IMR-90 (cell line): ENCODE measurements around the gene KBTBD4. TPM values are rescaled to one million over a fixed set of nuclear protein-coding genes. Genes with fewer than 3 reads are reported as not detected.
A peak's percentile ranks its signal among the peaks of the same experiment; 100 is the strongest.

Experiments
- ATAC-seq: fragments of 200-7000 bp; cut with Tn5 transposase; 2 replicates; pipeline ENCODE4 v1.9.1; 2020; ENCODE audit warnings: low read depth, mild to moderate bottlenecking, moderate library complexity
- BruUV-seq: library from RNA; stranded (reverse); fragments of 400-500 nt; replicated peaks from 2 replicates; lab custom pipeline; 2021; lab: Mats Ljungman, UMichigan
- CTCF ChIA-PET: fragments of 300-600 bp; formaldehyde crosslinking; extraction: SDS; loops from one replicate; lab custom pipeline; 2021; ENCODE audit warnings: antibody characterized with exemption; lab: Yijun Ruan, JAX
- POLR2A ChIA-PET: fragments of 300-600 bp; sonication (Branson Sonifier 250); formaldehyde crosslinking; loops from one replicate; lab custom pipeline; 2022; ENCODE audit warnings: antibody characterized with exemption; ENCODE audit not compliant: unreplicated experiment; lab: Charles Lee
- DNase-seq: peaks from one replicate; pipeline ENCODE4 v3.0.0; 2013
- H2AFZ ChIP-seq: replicated peaks from 2 replicates; pipeline ENCODE3; 2013; ENCODE audit warnings: low read length, mild to moderate bottlenecking; ENCODE audit not compliant: poor library complexity
- H2AK5ac ChIP-seq: 2 replicates; pipeline ENCODE4 v1.6.1; 2013; ENCODE audit warnings: low read depth, low read length, inconsistent platforms
- H2AK9ac ChIP-seq: replicated peaks from 2 replicates; pipeline ENCODE3; 2013; ENCODE audit warnings: mild to moderate bottlenecking, low read depth, low read length, moderate library complexity; ENCODE audit not compliant: poor library complexity
- H2BK120ac ChIP-seq: 2 replicates; pipeline ENCODE4 v1.6.1; 2013; ENCODE audit warnings: low read depth, low read length, inconsistent platforms
- H2BK15ac ChIP-seq: 3 replicates; pipeline ENCODE4 v1.6.1; 2013; ENCODE audit warnings: low read depth, low read length, inconsistent platforms
- H2BK20ac ChIP-seq: 2 replicates; pipeline ENCODE4 v1.6.1; 2013; ENCODE audit warnings: low read depth, mild to moderate bottlenecking, inconsistent platforms, low read length, moderate library complexity
- H2BK5ac ChIP-seq: 2 replicates; pipeline ENCODE4 v1.6.1; 2013; ENCODE audit warnings: mild to moderate bottlenecking, low read depth, low read length, inconsistent platforms; ENCODE audit not compliant: poor library complexity, severe bottlenecking
- H3K14ac ChIP-seq: replicated peaks from 2 replicates; pipeline ENCODE4 v1.6.1; 2013; ENCODE audit warnings: low read depth, low read length, inconsistent platforms
- H3K18ac ChIP-seq: 2 replicates; pipeline ENCODE4 v1.6.1; 2013; ENCODE audit warnings: low read depth, low read length, control low read depth
- H3K23ac ChIP-seq: 2 replicates; pipeline ENCODE4 v1.6.1; 2013; ENCODE audit warnings: low read depth, low read length, inconsistent platforms
- H3K27ac ChIP-seq: 2 replicates; pipeline ENCODE4 v1.5.1; 2013; ENCODE audit warnings: mild to moderate bottlenecking, control low read depth, low read length; ENCODE audit not compliant: insufficient read depth
- H3K27me3 ChIP-seq: 2 replicates; pipeline ENCODE4 v1.6.1; 2013; ENCODE audit warnings: low read length; ENCODE audit not compliant: control insufficient read depth, insufficient read depth
- H3K36me3 ChIP-seq: 2 replicates; pipeline ENCODE4 v1.6.1; 2013; ENCODE audit warnings: low read length, mixed read lengths; ENCODE audit not compliant: control insufficient read depth, insufficient read depth
- H3K4ac ChIP-seq: 2 replicates; pipeline ENCODE4 v1.6.1; 2013; ENCODE audit warnings: low read depth, low read length, inconsistent platforms
- H3K4me1 ChIP-seq: 2 replicates; pipeline ENCODE4 v1.6.1; 2013; ENCODE audit warnings: low read length, mixed read lengths; ENCODE audit not compliant: control insufficient read depth, insufficient read depth
- H3K4me2 ChIP-seq: 2 replicates; pipeline ENCODE4 v1.6.1; 2013; ENCODE audit warnings: low read depth, mild to moderate bottlenecking, control low read depth, low read length, moderate library complexity
- H3K4me3 ChIP-seq: 2 replicates; pipeline ENCODE4 v1.5.1; 2013; ENCODE audit warnings: low read depth, mild to moderate bottlenecking, control low read depth, low read length, moderate library complexity; ENCODE audit not compliant: insufficient read depth
- H3K56ac ChIP-seq: 2 replicates; pipeline ENCODE4 v1.6.1; 2013; ENCODE audit warnings: low read length, inconsistent platforms; ENCODE audit not compliant: insufficient read depth; ENCODE audit errors: extremely low read depth
- H3K79me1 ChIP-seq, 2 experiments: 2 replicates each; pipeline ENCODE4 v1.6.1; 2013; ENCODE audit warnings: low read length in 2 of 2, inconsistent platforms in 1 of 2, low read depth in 1 of 2
- H3K9ac ChIP-seq: 2 replicates; pipeline ENCODE4 v1.6.1; 2013; ENCODE audit warnings: low read depth, low read length, control low read depth
- H3K9me1 ChIP-seq: 2 replicates; pipeline ENCODE4 v1.6.1; 2013; ENCODE audit warnings: low read length, inconsistent platforms; ENCODE audit not compliant: insufficient read depth
- H3K9me3 ChIP-seq: 2 replicates; pipeline ENCODE4 v1.6.1; 2013; ENCODE audit warnings: low read length; ENCODE audit not compliant: control insufficient read depth, insufficient read depth
- H4K20me1 ChIP-seq: 2 replicates; pipeline ENCODE4 v1.6.1; 2013; ENCODE audit warnings: low read length, inconsistent platforms; ENCODE audit not compliant: insufficient read depth
- H4K5ac ChIP-seq: 2 replicates; pipeline ENCODE4 v1.6.1; 2013; ENCODE audit warnings: mild to moderate bottlenecking, low read depth, low read length, control low read depth
- H4K8ac ChIP-seq, 2 experiments: 2 replicates each; pipeline ENCODE4 v1.6.1; 2013; ENCODE audit warnings: low read depth in 2 of 2, low read length in 2 of 2, control low read depth in 1 of 2, inconsistent platforms in 1 of 2
- H4K91ac ChIP-seq: 2 replicates; pipeline ENCODE4 v1.6.1; 2013; ENCODE audit warnings: low read depth, low read length, inconsistent platforms; ENCODE audit not compliant: insufficient read depth
- RAD21 ChIP-seq: IDR thresholded peaks from 2 replicates; pipeline ENCODE4 v1.6.1; 2012; ENCODE audit warnings: low read length, improper control_type of control experiment
- WGBS, 2 experiments: methylation state at CpG; one replicate each; pipeline versions ENCODE4 v1.1.5 to v1.1.7; 2013; ENCODE audit warnings: missing lambda C conversion rate in 2 of 2; ENCODE audit not compliant: insufficient read length in 1 of 2; ENCODE audit errors: extremely low coverage in 2 of 2; 5-methylcytosine and 5-hydroxymethylcytosine counted together
- dilution Hi-C: fragments of 300-500 bp; cut with HindIII; formaldehyde crosslinking; loops from one replicate; pipeline ENCODE4 v1.14.3; 2018; ENCODE audit warnings: low sequenced_read_pairs; ENCODE audit not compliant: unreplicated experiment
- in situ Hi-C: fragments of 300-500 bp; cut with MboI; formaldehyde crosslinking; loops from 3 replicates; pipeline ENCODE4 v1.14.3; 2019; ENCODE audit warnings: low sequenced_read_pairs, inconsistent platforms, mixed read lengths
- intact Hi-C: fragments of 100-400 bp; cut with micrococcal nuclease; formaldehyde crosslinking; loops from 2 replicates; pipeline ENCODE4 v1.10.0; 2022
- polyA plus RNA-seq, 3 experiments: library from polyadenylated mRNA; depleted of rRNA; stranded (reverse); fragments of >200 nt; gene quantifications; 2 replicates each; pipeline ENCODE4 v1.2.3, GENCODE V29; 2012; ENCODE audit warnings: low replicate concordance in 1 of 3
- total RNA-seq: library from RNA; depleted of rRNA; stranded (reverse); fragments of >200 nt; gene quantifications from 2 replicates; pipeline ENCODE4 v1.2.3, GENCODE V29; 2012

The KBTBD4 gene
- total and polyA plus RNA-seq, 2 of the 4 experiments (the other 2 are of a cell fraction), result 14.9 to 41.6 TPM

- H2BK120ac ChIP-seq, result peak overlapping the region; percentile 54; the same call in 1 of the 2 replicates
- no peak for TF ChIP-seq RAD21
- peak overlapping the region; percentile 69 for H4K5ac ChIP-seq
- BruUV-seq, result no TSS peak
- H2AFZ ChIP-seq, result peak overlapping the region; percentile 97
- H3K4ac ChIP-seq, result peak overlapping the region; percentile 66
- peak overlapping the region; percentile 27; the same call in 1 of the 2 replicates for H2BK20ac ChIP-seq
- dilution Hi-C loops, result no loop called here
- H2AK9ac ChIP-seq, result peak overlapping the region; percentile 97
- H3K79me1 ChIP-seq, result peaks cover 0 to 40% of the 10 kb centered on the region in 2 experiments; a peak in 2 of 4 replicates
- H3K56ac ChIP-seq, result peak overlapping the region; percentile 25; the same call in 1 of the 2 replicates
- peak overlapping the region; percentile 14 for H2BK5ac ChIP-seq
- peak overlapping the region; percentile 72; the same call in 1 of the 2 replicates for H3K23ac ChIP-seq
- peak overlapping the region; percentile 69 for H3K9ac ChIP-seq
- no peak overlapping the region; the same call in 1 of the 2 replicates for H3K18ac ChIP-seq
- no peaks in the 10 kb centered on the region for H3K27me3 ChIP-seq
- no peaks in the 10 kb centered on the region for H3K9me3 ChIP-seq
- H4K8ac ChIP-seq, result peak overlapping the region; percentile 58 to 76; a peak in 3 of 4 replicates
- H3K14ac ChIP-seq, result peak overlapping the region; percentile 79
- WGBS, 2 experiments, result no CpG with 5 or more reads among the region's 9 CpGs
- peaks cover 6% of the 10 kb centered on the region for H3K9me1 ChIP-seq
- peaks cover 40% of the 10 kb centered on the region for H4K20me1 ChIP-seq
- H3K27ac ChIP-seq, result peak overlapping the region; percentile 37
- ChIA-PET POLR2A (interaction anchor here (0.5 to 0.7 kb wide), 2 partner anchors 33 to 54 kb away, joined by 3 to 5 read pairs; no protein-coding TSS in a partner anchor), CTCF (interaction anchor here (0.6 to 1.2 kb wide), 3 partner anchors 9 to 60 kb away, joined by 3 to 4 read pairs (median 4); partner anchors contain the start of gene PTPMT1)
- peak; percentile 27 for ATAC-seq
- no peak for DNase-seq
- intact Hi-C loops, result loop anchor here (1.0 kb wide), 1 partner anchor 54 kb away; no protein-coding TSS in a partner anchor
- peak overlapping the region; percentile 72 for H4K91ac ChIP-seq
- peak overlapping the region; percentile 74 for H3K4me2 ChIP-seq
- peaks cover 3% of the 10 kb centered on the region for H3K4me1 ChIP-seq
- peak overlapping the region; percentile 57 for H2AK5ac ChIP-seq
- H3K4me3 ChIP-seq, result peak overlapping the region; percentile 99
- in situ Hi-C loops, result no loop called here
- H2BK15ac ChIP-seq, result no peak overlapping the region
- no peaks in the 10 kb centered on the region for H3K36me3 ChIP-seq
Observed at GRCh38 chr11:47553406-47553743, 25.4 kb downstream of the KBTBD4 start.
